Ammon's horn (tissue), 1 donor: ENCODE data around the gene SAP130.
A peak's percentile ranks its signal among the peaks of the same experiment; 100 is the strongest.

ENCODE experiments used
- DNase-seq: peaks from one replicate; pipeline ENCODE4 v3.0.0-alpha.2; 2016; ENCODE audit warnings: low spot score

Gene SAP130

GRCh38 chr2:128026448-128027277 lies 1.2 kb downstream of the SAP130 start:
- peak; percentile 1 for DNase-seq

- DNase-seq, result no peak
Measured at GRCh38 chr2:128024816-128025215, 3.0 kb downstream of the SAP130 start.

GRCh38 chr2:128017561-128017960 lies 10.3 kb downstream of the SAP130 start:
- DNase-seq, result no peak

GRCh38 chr2:128016620-128017019 lies 11.2 kb downstream of the SAP130 start:
- peak; percentile 56 for DNase-seq

- DNase-seq, result no peak
Measured at GRCh38 chr2:128012698-128013097, 15.2 kb downstream of the SAP130 start.

- DNase-seq, result no peak
Measured at GRCh38 chr2:128008074-128008672, 19.7 kb downstream of the SAP130 start.

- DNase-seq, result no peak
Measured at GRCh38 chr2:128004509-128004908, 23.4 kb downstream of the SAP130 start.

GRCh38 chr2:128003463-128003862 lies 24.4 kb downstream of the SAP130 start:
- DNase-seq, result no peak

- DNase-seq, result no peak
Measured at GRCh38 chr2:127996160-127996559, 31.7 kb downstream of the SAP130 start.

GRCh38 chr2:127995725-127996124 lies 32.1 kb downstream of the SAP130 start:
- no peak for DNase-seq

GRCh38 chr2:127993659-127994058 lies 34.2 kb downstream of the SAP130 start:
- no peak for DNase-seq

GRCh38 chr2:127991742-127992141 lies 36.1 kb downstream of the SAP130 start:
- no peak for DNase-seq

- peak; percentile 74 for DNase-seq
Measured at GRCh38 chr2:127986548-127987079, 41.2 kb downstream of the SAP130 start.

- DNase-seq, result peak; percentile 45
Measured at GRCh38 chr2:127985735-127986134, 42.1 kb downstream of the SAP130 start.

- no peak for DNase-seq
Measured at GRCh38 chr2:127985026-127985734, 42.7 kb downstream of the SAP130 start.

GRCh38 chr2:127984551-127984950 lies 43.3 kb downstream of the SAP130 start:
- DNase-seq, result no peak

- no peak for DNase-seq
Measured at GRCh38 chr2:127969446-127969845, 58.4 kb downstream of the SAP130 start.

GRCh38 chr2:127968610-127969339 lies 59.1 kb downstream of the SAP130 start:
- DNase-seq, result peak; percentile 70

- no peak for DNase-seq
Measured at GRCh38 chr2:127961729-127962128, 66.1 kb downstream of the SAP130 start.

GRCh38 chr2:127957240-127957639 lies 70.6 kb downstream of the SAP130 start:
- no peak for DNase-seq

- DNase-seq, result peak; percentile 35
Measured at GRCh38 chr2:127954857-127955256, 73.0 kb downstream of the SAP130 start.

GRCh38 chr2:127953849-127954248 lies 74.0 kb downstream of the SAP130 start:
- no peak for DNase-seq
